ENCODE data around the gene PDCD2.
"Not testable (repeated sequence)": the region's sequence is repeated elsewhere in the genome, so short reads cannot be mapped to it uniquely, and the experiment has no call there.

PDCD2 gene

GRCh38 chr6:170584181-170584953 lies at the start of gene PDCD2:
Gene PDCD2, minus strand, starts transcription at chr6:170584637. Its CDS starts 56 bp downstream, at chr6:170584581.
- DNase-seq (ENCODE audit: low spot score) = peak; percentile 95

GRCh38 chr6:170616020-170616554 lies 31.6 kb upstream of the PDCD2 start:
- DNase-seq (ENCODE audit: low spot score) = not testable (repeated sequence)

- not testable (repeated sequence) for DNase-seq (ENCODE audit: low spot score)
Observed at GRCh38 chr6:170612256-170612804, 27.9 kb upstream of the PDCD2 start.

- DNase-seq (ENCODE audit: low spot score) = not testable (repeated sequence)
Observed at GRCh38 chr6:170609225-170609624, 24.8 kb upstream of the PDCD2 start.

GRCh38 chr6:170605574-170606259 lies 21.3 kb upstream of the PDCD2 start:
- no peak for DNase-seq (ENCODE audit: low spot score)

- DNase-seq (ENCODE audit: low spot score) = no peak
Observed at GRCh38 chr6:170597278-170597677, 12.8 kb upstream of the PDCD2 start.

- DNase-seq (ENCODE audit: low spot score) = no peak
Observed at GRCh38 chr6:170596426-170596825, 12.0 kb upstream of the PDCD2 start.

- no peak for DNase-seq (ENCODE audit: low spot score)
Observed at GRCh38 chr6:170590725-170591124, 6.3 kb upstream of the PDCD2 start.

GRCh38 chr6:170584954-170585498 lies 589 bp upstream of the PDCD2 start:
- no peak for DNase-seq (ENCODE audit: low spot score)

GRCh38 chr6:170583756-170584180 lies 669 bp downstream of the PDCD2 start:
- DNase-seq (ENCODE audit: low spot score) = no peak

- no peak for DNase-seq (ENCODE audit: low spot score)
Observed at GRCh38 chr6:170578909-170579308, 5.5 kb downstream of the PDCD2 start.

- no peak for DNase-seq (ENCODE audit: low spot score)
Observed at GRCh38 chr6:170575250-170575649, 9.2 kb downstream of the PDCD2 start.

- no peak for DNase-seq (ENCODE audit: low spot score)
Observed at GRCh38 chr6:170572704-170573466, 11.6 kb downstream of the PDCD2 start.

- DNase-seq (ENCODE audit: low spot score) = no peak
Observed at GRCh38 chr6:170564936-170565530, 19.4 kb downstream of the PDCD2 start.

GRCh38 chr6:170561555-170561954 lies 22.9 kb downstream of the PDCD2 start:
- DNase-seq (ENCODE audit: low spot score) = no peak

- no peak for DNase-seq (ENCODE audit: low spot score)
Observed at GRCh38 chr6:170555305-170555704, 29.1 kb downstream of the PDCD2 start.

GRCh38 chr6:170554796-170555137 lies 29.7 kb downstream of the PDCD2 start:
- no peak for DNase-seq (ENCODE audit: low spot score)

GRCh38 chr6:170554013-170554795 lies 30.2 kb downstream of the PDCD2 start, which contains the start of gene TBP:
Gene TBP, plus strand, starts transcription at chr6:170554369. Its CDS starts 2,661 bp downstream, at chr6:170557030.
- peak; percentile 99 for DNase-seq (ENCODE audit: low spot score)

GRCh38 chr6:170553534-170554012 lies 30.9 kb downstream of the PDCD2 start:
- DNase-seq (ENCODE audit: low spot score) = no peak

All from kidney tubule cell (primary cell).